Measurements from ENCODE around the gene AKAP6.
"Not testable (repeated sequence)": the region's sequence is repeated elsewhere in the genome, so short reads cannot be mapped to it uniquely, and the experiment has no call there.

The AKAP6 gene

DNA sequence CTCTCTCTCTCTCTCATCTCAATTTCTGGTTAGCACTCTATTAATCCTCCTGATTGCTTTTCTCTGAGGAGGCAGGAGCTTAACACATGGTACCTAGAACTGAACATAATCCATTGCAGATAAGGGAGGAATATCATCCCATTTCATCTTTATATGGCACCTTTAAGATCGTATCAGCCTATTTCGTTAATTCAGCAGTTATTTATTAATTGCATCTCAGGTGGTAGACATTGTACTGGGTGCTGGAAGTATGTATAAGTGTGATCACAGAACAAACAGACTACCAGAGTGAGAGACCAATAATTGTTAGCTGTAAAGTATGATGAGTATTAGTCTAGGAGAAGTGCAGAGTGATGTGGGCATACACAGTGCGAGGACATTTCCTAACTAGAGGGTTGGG is 39.0 kb downstream of the AKAP6 start:
- DNase-seq (ENCODE audit: low read depth in 2 of 3, low spot score in 1 of 3), result no peak

- DNase-seq (ENCODE audit: low read depth in 2 of 3, low spot score in 1 of 3), result no peak
Measured at GRCh38 chr14:32370714-32371113, 41.6 kb downstream of the AKAP6 start.

- DNase-seq (ENCODE audit: low read depth in 2 of 3, low spot score in 1 of 3), result no peak
Measured at GRCh38 chr14:32372154-32372553, 43.1 kb downstream of the AKAP6 start.

DNA sequence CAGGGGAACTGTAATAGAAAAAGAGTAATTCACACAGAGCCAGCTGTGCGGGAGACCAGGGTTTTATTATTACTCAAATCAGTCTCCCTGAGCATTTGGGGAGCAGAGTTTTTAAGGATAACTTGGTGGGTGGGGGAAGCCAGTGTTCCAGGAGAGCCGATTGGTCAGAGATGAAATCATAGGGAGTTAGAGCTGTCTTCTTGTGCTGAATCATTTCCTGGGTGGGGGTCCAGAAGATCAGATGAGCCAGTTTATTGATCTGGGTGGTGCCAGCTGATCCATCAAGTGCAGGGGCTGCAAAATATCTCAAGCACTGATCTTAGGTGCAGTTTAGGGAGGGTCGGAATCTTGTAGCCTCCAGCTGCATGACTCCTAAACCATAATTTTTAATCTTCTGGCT is 44.1 kb downstream of the AKAP6 start:
- DNase-seq (ENCODE audit: low read depth in 2 of 3, low spot score in 1 of 3), result not testable (repeated sequence)

- no peak for DNase-seq (ENCODE audit: low read depth in 2 of 3, low spot score in 1 of 3)
Measured at GRCh38 chr14:32374155-32374554, 45.1 kb downstream of the AKAP6 start.

GRCh38 chr14:32375663-32376062 is 46.6 kb downstream of the AKAP6 start:
- DNase-seq (ENCODE audit: low read depth in 2 of 3, low spot score in 1 of 3), result no peak

- DNase-seq (ENCODE audit: low read depth in 2 of 3, low spot score in 1 of 3), result no peak
Measured at GRCh38 chr14:32377046-32377646, 48.0 kb downstream of the AKAP6 start.

GRCh38 chr14:32378284-32378683 is 49.2 kb downstream of the AKAP6 start:
- no peak for DNase-seq (ENCODE audit: low read depth in 2 of 3, low spot score in 1 of 3)

GRCh38 chr14:32379447-32379846 is 50.3 kb downstream of the AKAP6 start:
- no peak for DNase-seq (ENCODE audit: low read depth in 2 of 3, low spot score in 1 of 3)

GRCh38 chr14:32381869-32382268 is 52.8 kb downstream of the AKAP6 start:
- DNase-seq (ENCODE audit: low read depth in 2 of 3, low spot score in 1 of 3), result no peak

- DNase-seq (ENCODE audit: low read depth in 2 of 3, low spot score in 1 of 3), result no peak
Measured at GRCh38 chr14:32382704-32383103, 53.6 kb downstream of the AKAP6 start.

DNA sequence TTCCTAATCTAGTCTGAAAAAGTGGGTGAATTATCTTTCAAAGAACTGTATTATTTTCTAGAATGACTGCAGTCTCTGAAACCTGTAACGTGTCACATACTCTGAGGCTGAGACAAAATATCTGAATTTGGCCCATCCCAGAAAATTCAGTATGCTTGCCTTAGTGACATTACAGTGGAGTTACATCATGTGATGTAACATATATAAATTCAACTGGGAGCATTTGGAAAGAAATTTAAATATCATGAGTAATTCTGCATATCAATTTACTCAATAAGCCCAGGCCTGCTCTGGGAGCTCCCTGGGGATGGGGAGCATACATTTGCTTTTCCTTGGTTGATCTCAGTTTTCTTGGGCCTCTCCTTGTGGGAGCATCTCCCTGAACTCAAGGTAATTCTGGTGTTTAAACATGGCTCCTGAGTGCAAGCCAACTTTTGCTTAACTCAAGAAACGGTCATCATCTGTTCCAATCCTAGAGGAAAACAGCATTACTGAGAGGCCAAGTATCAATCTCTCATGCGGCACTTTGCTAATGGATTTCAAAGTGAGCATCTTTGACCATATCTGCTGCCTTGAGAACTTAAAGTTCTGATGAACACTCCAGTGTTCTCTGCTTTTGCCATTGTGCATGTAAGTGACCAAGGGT is 54.4 kb downstream of the AKAP6 start:
- DNase-seq (ENCODE audit: low read depth in 2 of 3, low spot score in 1 of 3), result no peak

GRCh38 chr14:32384464-32384863 is 55.4 kb downstream of the AKAP6 start:
- DNase-seq (ENCODE audit: low read depth in 2 of 3, low spot score in 1 of 3), result no peak

- DNase-seq (ENCODE audit: low read depth in 2 of 3, low spot score in 1 of 3), result not testable (repeated sequence)
Measured at GRCh38 chr14:32387295-32387694, 58.2 kb downstream of the AKAP6 start.

- no peak for DNase-seq (ENCODE audit: low read depth in 2 of 3, low spot score in 1 of 3)
Measured at GRCh38 chr14:32393119-32393518, 64.0 kb downstream of the AKAP6 start.

DNA sequence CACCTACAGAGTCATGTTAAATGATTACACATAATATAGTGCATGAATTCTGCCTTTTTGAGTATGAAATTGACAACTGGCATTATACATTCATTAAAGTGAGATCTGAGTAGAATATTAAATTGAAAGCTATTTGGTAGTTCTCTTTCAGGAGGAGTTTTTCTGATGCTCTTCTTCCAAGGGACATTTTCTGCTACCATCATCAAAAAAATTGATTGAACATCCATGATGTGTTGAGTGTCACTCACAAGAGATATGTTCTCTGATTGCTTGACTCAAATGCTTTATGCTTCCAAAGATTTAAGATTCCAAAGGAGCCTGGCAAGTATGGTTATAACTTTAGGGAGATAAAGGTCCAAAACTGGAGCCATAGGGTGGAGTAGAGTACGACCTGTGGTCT is 64.9 kb downstream of the AKAP6 start:
- no peak for DNase-seq (ENCODE audit: low read depth in 2 of 3, low spot score in 1 of 3)

- DNase-seq (ENCODE audit: low read depth in 2 of 3, low spot score in 1 of 3), result no peak
Measured at GRCh38 chr14:32396885-32397284, 67.8 kb downstream of the AKAP6 start.

- no peak for DNase-seq (ENCODE audit: low read depth in 2 of 3, low spot score in 1 of 3)
Measured at GRCh38 chr14:32397861-32398640, 69.0 kb downstream of the AKAP6 start.

GRCh38 chr14:32399920-32400319 is 70.8 kb downstream of the AKAP6 start:
- DNase-seq (ENCODE audit: low read depth in 2 of 3, low spot score in 1 of 3), result no peak

GRCh38 chr14:32400480-32400879 is 71.4 kb downstream of the AKAP6 start:
- no peak for DNase-seq (ENCODE audit: low read depth in 2 of 3, low spot score in 1 of 3)

- DNase-seq (ENCODE audit: low read depth in 2 of 3, low spot score in 1 of 3), result no peak
Measured at GRCh38 chr14:32403021-32403420, 73.9 kb downstream of the AKAP6 start.

- DNase-seq (ENCODE audit: low read depth in 2 of 3, low spot score in 1 of 3), result no peak
Measured at GRCh38 chr14:32403688-32404087, 74.6 kb downstream of the AKAP6 start.

Data from stimulated activated CD4-positive, alpha-beta T cell treated with anti-CD3 and anti-CD28 coated beads, Interleukin-12 subunit alpha, Interleukin-12 subunit beta, amount 100 ng/mL, for 48 hours (primary cell).